Spleen (tissue), 7 donors: ENCODE data around the gene POU2F3.

Experiments
- CTCF ChIP-seq, 11 experiments: fragments of 200-600 bp in 7 of 11; fragments of 450-650 bp in 4 of 11; sonication (generic) in 4 of 11; IDR thresholded peaks in 8 of 11; conservative IDR thresholded peaks in 3 of 11; 1 replicate in 7 of 11; 2 replicates in 4 of 11; pipeline versions ENCODE4 v1.4.0 to v1.8.0; 2016 to 2021; ENCODE audit warnings: antibody characterized with exemption in 11 of 11, inconsistent platforms in 4 of 11, mild to moderate bottlenecking in 1 of 11
- POLR2A ChIP-seq, 3 donors: fragments of 450-650 bp; IDR thresholded peaks; one replicate each; pipeline ENCODE4 v1.5.1; 2017; ENCODE audit warnings: antibody characterized with exemption in 3 of 3, mild to moderate bottlenecking in 1 of 3
- donor health status: DM: no; HTN: no; CAD: no; lungs with moderate emphysema.
- donor health status: DM: no; HTN: no; CAD: no.
- donor health status: DM: no; HTN: no; CAD: no.

DNA sequence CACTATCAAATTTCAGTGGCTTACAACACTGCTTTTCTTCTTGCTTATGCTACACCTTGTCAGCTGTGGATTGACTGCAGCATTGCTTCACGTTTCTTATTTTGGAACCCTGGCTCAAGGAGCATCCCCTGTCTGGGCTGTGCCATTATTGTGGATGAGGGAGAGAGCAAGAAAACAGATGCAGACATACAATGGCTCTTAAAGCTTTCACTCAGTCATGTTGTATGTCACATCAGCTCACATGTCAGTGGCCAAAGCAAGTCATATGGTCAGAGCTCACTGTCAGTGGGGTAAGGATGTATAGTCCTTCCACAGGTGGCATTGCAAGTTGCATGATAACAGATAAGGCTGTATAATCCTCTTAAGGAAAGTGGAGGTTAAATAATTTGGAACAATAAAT, 106.3 kb downstream of the POU2F3 start:
- TF ChIP-seq CTCF (IDR thresholded peaks at IDR 0.05 in 8 of 11, conservative IDR thresholded peaks at IDR 0.05 in 3 of 11), result no peak
- TF ChIP-seq POLR2A (IDR thresholded peaks at IDR 0.05), result no peak
